DOHH2 (cell line): Measurements from ENCODE around the gene GFM1.
"Not testable (repeated sequence)": the region's sequence is repeated elsewhere in the genome, so short reads cannot be mapped to it uniquely, and the experiment has no call there.

Experiments
- H3F3A ChIP-seq: fragments of 200-600 bp; sonication (generic), shearing (Covaris generic); 2 replicates; pipeline ENCODE4 v1.6.0; 2016; ENCODE audit warnings: antibody characterized with exemption, mild to moderate bottlenecking; ENCODE audit not compliant: control insufficient read depth, insufficient read depth
- H3K27ac ChIP-seq: fragments of 200-600 bp; sonication (generic); 2 replicates; pipeline ENCODE4 v1.5.1; 2014; ENCODE audit warnings: low read depth, mild to moderate bottlenecking, low read length, moderate library complexity
- H3K27me3 ChIP-seq: fragments of 200-600 bp; sonication (generic); 2 replicates; pipeline ENCODE4 v1.6.1; 2014; ENCODE audit warnings: mild to moderate bottlenecking, low read length, mixed read lengths; ENCODE audit not compliant: control insufficient read depth
- H3K36me3 ChIP-seq: fragments of 200-600 bp; sonication (generic); 2 replicates; pipeline ENCODE4 v1.6.1; 2014; ENCODE audit warnings: mild to moderate bottlenecking, low read length, moderate library complexity, mixed read lengths; ENCODE audit not compliant: control insufficient read depth
- H3K4me1 ChIP-seq: fragments of 200-600 bp; sonication (generic); 2 replicates; pipeline ENCODE4 v1.6.1; 2014; ENCODE audit warnings: mild to moderate bottlenecking, low read length, mixed read lengths; ENCODE audit not compliant: control insufficient read depth
- H3K4me2 ChIP-seq: fragments of 200-600 bp; sonication (generic); 2 replicates; pipeline ENCODE4 v1.6.0; 2014; ENCODE audit warnings: mild to moderate bottlenecking, low read length, moderate library complexity
- H3K4me3 ChIP-seq: fragments of 200-600 bp; sonication (generic); 2 replicates; pipeline ENCODE4 v1.5.1; 2014; ENCODE audit warnings: mild to moderate bottlenecking, low read length, mixed read lengths
- H3K79me2 ChIP-seq: fragments of 200-600 bp; sonication (generic); 2 replicates; pipeline ENCODE4 v1.6.1; 2014; ENCODE audit warnings: mild to moderate bottlenecking, low read length, mixed read lengths; ENCODE audit not compliant: control insufficient read depth
- H3K9me2 ChIP-seq: fragments of 200-600 bp; sonication (generic); replicated peaks from 2 replicates; pipeline ENCODE4 v1.6.1; 2014; ENCODE audit warnings: mild to moderate bottlenecking, low read length, mixed read lengths; ENCODE audit not compliant: control insufficient read depth
- H3K9me3 ChIP-seq: fragments of 200-600 bp; sonication (generic); 2 replicates; pipeline ENCODE4 v1.6.1; 2014; ENCODE audit warnings: antibody characterized with exemption, low read length, mixed read lengths; ENCODE audit not compliant: control insufficient read depth, insufficient read depth
- H4K20me1 ChIP-seq: fragments of 200-600 bp; sonication (generic); 2 replicates; pipeline ENCODE4 v1.6.0; 2014; ENCODE audit warnings: low read depth, mild to moderate bottlenecking, antibody characterized with exemption, low read length, moderate library complexity; ENCODE audit not compliant: control insufficient read depth, insufficient read depth
- EZH2phosphoT487 ChIP-seq: fragments of 200-600 bp; sonication (generic); IDR thresholded peaks from 2 replicates; pipeline ENCODE4 v1.6.1; 2017; ENCODE audit warnings: borderline replicate concordance, mild to moderate bottlenecking, antibody characterized with exemption, low read length, moderate library complexity, mixed read lengths
- TF ChIP-seq, protein P1 (sequence below): fragments of 200-600 bp; sonication (generic); IDR thresholded peaks from one replicate; pipeline ENCODE4 v1.5.1; 2014; ENCODE audit warnings: antibody characterized with exemption, mild to moderate bottlenecking, low read depth, low read length; ENCODE audit not compliant: poor library complexity, severe bottlenecking

Gene GFM1

DNA sequence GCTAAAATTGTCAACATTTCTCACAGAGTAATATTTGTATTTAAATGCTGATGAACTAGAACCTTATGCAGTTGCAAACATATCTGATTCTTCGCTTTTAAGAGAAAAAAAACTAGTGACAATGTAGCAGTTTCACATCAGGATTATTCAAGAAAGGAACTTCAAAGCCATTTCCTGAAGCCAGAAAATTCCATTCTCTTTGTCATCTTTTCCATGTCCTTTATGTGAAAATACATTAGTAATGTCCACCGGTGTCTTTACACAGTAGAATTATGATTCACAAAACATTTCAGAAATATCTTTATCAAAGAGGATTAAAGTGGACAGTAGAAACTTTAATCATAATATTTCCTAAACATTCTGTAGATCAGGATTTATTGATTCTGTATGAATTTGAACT lies 40.8 kb downstream of the GFM1 start:
- no peak for TF ChIP-seq EZH2phosphoT487
- Histone ChIP-seq H4K20me1 (no peaks in the 10 kb centered on the region), H3K36me3 (peaks cover 28% of the 10 kb centered on the region), H3K9me3 (no peaks in the 10 kb centered on the region), H3F3A (no peaks in the 10 kb centered on the region), H3K4me2 (no peak overlapping the region), H3K79me2 (no peaks in the 10 kb centered on the region), H3K9me2 (no peaks in the 10 kb centered on the region), H3K27me3 (no peaks in the 10 kb centered on the region), H3K4me1 (no peaks in the 10 kb centered on the region), H3K4me3 (no peak overlapping the region), H3K27ac (no peak overlapping the region)

DNA sequence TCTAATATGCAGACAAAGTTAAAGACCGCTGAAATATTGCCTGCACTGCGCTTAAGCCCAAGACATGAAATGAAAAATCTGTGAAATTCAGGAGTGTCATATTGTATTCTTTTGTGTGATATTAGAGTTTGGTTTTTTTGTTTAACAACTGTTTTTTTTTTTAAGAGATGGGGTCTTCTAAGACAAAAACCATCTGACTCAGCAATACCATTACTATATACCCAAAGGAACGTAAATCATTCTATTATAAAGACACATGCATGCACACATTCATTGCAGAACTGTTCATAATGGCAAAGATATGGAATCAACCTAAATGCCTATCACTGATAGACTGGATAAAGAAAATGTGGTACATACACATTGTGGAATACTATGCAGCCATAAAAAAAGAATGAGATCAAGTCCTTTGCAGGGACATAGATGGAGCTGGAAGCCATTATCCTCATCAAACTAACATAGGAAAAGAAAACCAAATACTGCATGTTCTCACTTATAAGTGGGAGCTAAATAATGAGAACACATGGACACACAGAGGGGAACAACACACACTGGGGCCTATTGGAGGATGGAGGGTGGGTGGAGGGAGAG lies 49.6 kb downstream of the GFM1 start:
- H3K79me2 ChIP-seq, H3F3A ChIP-seq, H3K9me3 ChIP-seq: not testable (repeated sequence)

DNA sequence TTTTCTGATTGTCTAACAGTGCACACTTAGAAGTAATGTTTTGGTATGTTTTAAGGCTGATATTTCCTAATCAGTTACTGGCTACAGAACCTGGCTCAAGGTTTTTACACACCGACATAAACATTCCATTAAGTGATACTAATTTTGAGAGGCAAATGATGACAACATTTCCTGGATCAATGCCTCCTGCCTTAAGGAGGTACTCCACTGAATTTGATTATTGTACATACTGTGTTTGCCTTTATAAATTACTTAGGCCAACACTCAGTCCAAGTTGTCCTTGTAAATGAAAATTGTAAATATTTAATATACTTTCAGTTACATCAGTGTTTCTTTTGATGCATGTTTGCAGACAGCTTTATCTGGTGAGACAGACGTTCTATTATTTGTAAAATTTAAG lies 52.3 kb downstream of the GFM1 start:
- TF ChIP-seq, protein P1, sequence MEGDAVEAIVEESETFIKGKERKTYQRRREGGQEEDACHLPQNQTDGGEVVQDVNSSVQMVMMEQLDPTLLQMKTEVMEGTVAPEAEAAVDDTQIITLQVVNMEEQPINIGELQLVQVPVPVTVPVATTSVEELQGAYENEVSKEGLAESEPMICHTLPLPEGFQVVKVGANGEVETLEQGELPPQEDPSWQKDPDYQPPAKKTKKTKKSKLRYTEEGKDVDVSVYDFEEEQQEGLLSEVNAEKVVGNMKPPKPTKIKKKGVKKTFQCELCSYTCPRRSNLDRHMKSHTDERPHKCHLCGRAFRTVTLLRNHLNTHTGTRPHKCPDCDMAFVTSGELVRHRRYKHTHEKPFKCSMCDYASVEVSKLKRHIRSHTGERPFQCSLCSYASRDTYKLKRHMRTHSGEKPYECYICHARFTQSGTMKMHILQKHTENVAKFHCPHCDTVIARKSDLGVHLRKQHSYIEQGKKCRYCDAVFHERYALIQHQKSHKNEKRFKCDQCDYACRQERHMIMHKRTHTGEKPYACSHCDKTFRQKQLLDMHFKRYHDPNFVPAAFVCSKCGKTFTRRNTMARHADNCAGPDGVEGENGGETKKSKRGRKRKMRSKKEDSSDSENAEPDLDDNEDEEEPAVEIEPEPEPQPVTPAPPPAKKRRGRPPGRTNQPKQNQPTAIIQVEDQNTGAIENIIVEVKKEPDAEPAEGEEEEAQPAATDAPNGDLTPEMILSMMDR, result no peak
- no peak for TF ChIP-seq EZH2phosphoT487
- no peaks in the 10 kb centered on the region for H3K27me3 ChIP-seq
- H3K9me3 ChIP-seq, result no peaks in the 10 kb centered on the region
- no peak overlapping the region for H3K27ac ChIP-seq
- H3K36me3 ChIP-seq, result peaks cover 26% of the 10 kb centered on the region
- H3K4me1 ChIP-seq, result no peaks in the 10 kb centered on the region
- no peaks in the 10 kb centered on the region for H4K20me1 ChIP-seq
- H3K79me2 ChIP-seq, result no peaks in the 10 kb centered on the region
- H3K4me2 ChIP-seq, result no peak overlapping the region
- H3F3A ChIP-seq, result peaks cover 5% of the 10 kb centered on the region; the same call in 1 of the 2 replicates
- H3K4me3 ChIP-seq, result no peak overlapping the region
- H3K9me2 ChIP-seq, result no peaks in the 10 kb centered on the region

More for the DNA sequence above, 49.6 kb downstream of the GFM1 start:
- H3K4me3 ChIP-seq, H3K9me2 ChIP-seq, H3K4me1 ChIP-seq, H4K20me1 ChIP-seq, H3K4me2 ChIP-seq, H3K27me3 ChIP-seq, H3K27ac ChIP-seq: not testable (repeated sequence)
- H3K36me3 ChIP-seq, result peaks cover 39% of the 10 kb centered on the region

DNA sequence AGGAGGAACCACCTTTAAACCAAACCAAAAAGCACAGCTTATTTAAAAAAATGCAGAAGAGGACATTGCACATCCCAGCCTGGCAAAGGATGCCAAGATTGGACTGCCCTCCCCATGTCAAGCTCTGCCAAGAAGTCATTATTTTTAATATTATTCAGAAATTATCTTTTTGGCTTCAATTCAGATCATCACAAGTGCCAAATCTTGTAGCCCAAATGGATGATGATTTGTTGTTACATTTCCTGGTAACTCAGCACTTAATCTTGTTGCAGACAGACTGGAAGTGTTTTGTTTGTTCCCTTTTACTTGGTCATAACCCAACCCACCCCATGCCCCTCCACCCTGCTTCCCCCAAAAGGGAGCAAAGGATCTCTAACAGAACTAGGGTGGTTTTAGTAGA lies 56.2 kb downstream of the GFM1 start:
- no peaks in the 10 kb centered on the region for H3K9me3 ChIP-seq
- TF ChIP-seq, protein P1, result no peak
- no peak for TF ChIP-seq EZH2phosphoT487
- H3K4me3 ChIP-seq, result no peak overlapping the region
- no peak overlapping the region for H3K27ac ChIP-seq
- no peaks in the 10 kb centered on the region for H3K27me3 ChIP-seq
- H3K4me1 ChIP-seq, result no peaks in the 10 kb centered on the region
- no peaks in the 10 kb centered on the region for H3K79me2 ChIP-seq
- H3K4me2 ChIP-seq, result no peak overlapping the region
- peaks cover 5% of the 10 kb centered on the region; the same call in 1 of the 2 replicates for H3F3A ChIP-seq
- H3K36me3 ChIP-seq, result peaks cover 2% of the 10 kb centered on the region; the same call in 1 of the 2 replicates
- H4K20me1 ChIP-seq, result no peaks in the 10 kb centered on the region
- H3K9me2 ChIP-seq, result no peaks in the 10 kb centered on the region
